T-cell (primary cell): ENCODE measurements around the gene PADI2. TPM values are rescaled to one million over a fixed set of nuclear protein-coding genes. Genes with fewer than 3 reads are reported as not detected.

Experiments used
- ATAC-seq, 4 experiments: fragments of 200-7000 bp in 3 of 4; fragments of 150-1000 bp in 1 of 4; cut with Tn5 transposase; replicated peaks in 1 of 4; 1 replicate in 3 of 4; 2 replicates in 1 of 4; pipeline ENCODE4 v1.10.0; 2021; ENCODE audit warnings: moderate library complexity in 3 of 4, mild to moderate bottlenecking in 2 of 4, moderate number of reproducible peaks in 1 of 4
- CTCF ChIA-PET, 2 donors: fragments of 300-600 bp; sonication (Branson Sonifier 250); formaldehyde crosslinking; loops; one replicate each; lab custom pipeline; 2022; ENCODE audit warnings: antibody characterized with exemption in 2 of 2; lab: Charles Lee
- POLR2A ChIA-PET, 2 donors: fragments of 300-600 bp; sonication (Branson Sonifier 250); formaldehyde crosslinking; loops; one replicate each; lab custom pipeline; 2022; ENCODE audit warnings: antibody characterized with exemption in 2 of 2; lab: Charles Lee
- DNase-seq, 35 experiments: peaks; one replicate each; pipeline versions ENCODE4 v3.0.0 to v3.0.0-alpha.2; 2013 to 2023
- H3K27ac ChIP-seq: one replicate; pipeline ENCODE4 v1.5.1; 2013; ENCODE audit warnings: low read length
- H3K27me3 ChIP-seq, 2 experiments: replicated peaks in 1 of 2; 1 replicate in 1 of 2; 2 replicates in 1 of 2; pipeline versions ENCODE4 v1.6.1 to v1.7.0; 2013; ENCODE audit warnings: low read length in 1 of 2, mixed read lengths in 1 of 2; ENCODE audit not compliant: control insufficient read depth in 2 of 2, insufficient read depth in 2 of 2; ENCODE audit errors: extremely low read depth in 1 of 2
- H3K36me3 ChIP-seq, 2 donors: 1 replicate in 1 of 2; 2 replicates in 1 of 2; pipeline versions ENCODE4 v1.6.1 to v1.7.0; 2013; ENCODE audit warnings: low read length in 1 of 2; ENCODE audit not compliant: control insufficient read depth in 2 of 2, insufficient read depth in 1 of 2; ENCODE audit errors: extremely low read depth in 1 of 2
- H3K4me1 ChIP-seq, 2 experiments: 1 replicate in 1 of 2; 2 replicates in 1 of 2; pipeline versions ENCODE4 v1.6.1 to v1.7.0; 2013; ENCODE audit warnings: low read length in 2 of 2, mixed read lengths in 1 of 2; ENCODE audit not compliant: insufficient read depth in 2 of 2, control insufficient read depth in 1 of 2; ENCODE audit errors: extremely low read depth in 1 of 2
- H3K4me3 ChIP-seq, 2 donors: 1 replicate in 1 of 2; 2 replicates in 1 of 2; pipeline versions ENCODE4 v1.5.1 to v1.7.0; 2013; ENCODE audit warnings: mild to moderate bottlenecking in 2 of 2, low read length in 1 of 2, moderate library complexity in 1 of 2; ENCODE audit not compliant: control insufficient read depth in 1 of 2; ENCODE audit errors: extremely low read depth in 1 of 2
- H3K9me3 ChIP-seq: 2 replicates; pipeline ENCODE4 v1.7.0; 2013
- H3K27ac Mint-ChIP-seq, 2 donors: one replicate each; pipeline ENCODE4 v1.8.0; 2020 to 2021; ENCODE audit warnings: mild to moderate bottlenecking in 2 of 2, mixed read lengths in 2 of 2
- H3K27me3 Mint-ChIP-seq, 2 donors: one replicate each; pipeline ENCODE4 v1.8.0; 2021 to 2022; ENCODE audit warnings: mixed read lengths in 2 of 2
- H3K36me3 Mint-ChIP-seq: one replicate; pipeline ENCODE4 v1.8.0; 2021; ENCODE audit warnings: mixed read lengths
- H3K4me1 Mint-ChIP-seq, 3 donors: one replicate each; pipeline ENCODE4 v1.8.0; 2020 to 2022; ENCODE audit warnings: mixed read lengths in 3 of 3, mild to moderate bottlenecking in 1 of 3
- H3K4me3 Mint-ChIP-seq, 3 donors: one replicate each; pipeline ENCODE4 v1.8.0; 2020 to 2022; ENCODE audit warnings: mild to moderate bottlenecking in 3 of 3, mixed read lengths in 3 of 3, moderate library complexity in 3 of 3
- H3K9me3 Mint-ChIP-seq, 3 donors: one replicate each; pipeline ENCODE4 v1.8.0; 2020 to 2022; ENCODE audit warnings: mixed read lengths in 3 of 3
- WGBS: methylation state at CpG from one replicate; pipeline ENCODE4 v1.1.5; 2013; ENCODE audit warnings: missing lambda C conversion rate; ENCODE audit not compliant: insufficient coverage; 5-methylcytosine and 5-hydroxymethylcytosine counted together
- total RNA-seq, 35 experiments: library from RNA in 6 of 35; stranded (reverse) in 6 of 35; fragments of 120-200 nt in 1 of 35; gene quantifications; one replicate each; pipeline versions ENCODE4 v1.2.1 to v1.2.4 and lab custom pipeline; 2013 to 2026

The PADI2 gene
- total RNA-seq, 5 donors from 2014 or later (not counting 1 experiment from before 2014, with no cell fraction given), result 0.23 to 0.35 (median 0.30) TPM; not detected in 2

DNA sequence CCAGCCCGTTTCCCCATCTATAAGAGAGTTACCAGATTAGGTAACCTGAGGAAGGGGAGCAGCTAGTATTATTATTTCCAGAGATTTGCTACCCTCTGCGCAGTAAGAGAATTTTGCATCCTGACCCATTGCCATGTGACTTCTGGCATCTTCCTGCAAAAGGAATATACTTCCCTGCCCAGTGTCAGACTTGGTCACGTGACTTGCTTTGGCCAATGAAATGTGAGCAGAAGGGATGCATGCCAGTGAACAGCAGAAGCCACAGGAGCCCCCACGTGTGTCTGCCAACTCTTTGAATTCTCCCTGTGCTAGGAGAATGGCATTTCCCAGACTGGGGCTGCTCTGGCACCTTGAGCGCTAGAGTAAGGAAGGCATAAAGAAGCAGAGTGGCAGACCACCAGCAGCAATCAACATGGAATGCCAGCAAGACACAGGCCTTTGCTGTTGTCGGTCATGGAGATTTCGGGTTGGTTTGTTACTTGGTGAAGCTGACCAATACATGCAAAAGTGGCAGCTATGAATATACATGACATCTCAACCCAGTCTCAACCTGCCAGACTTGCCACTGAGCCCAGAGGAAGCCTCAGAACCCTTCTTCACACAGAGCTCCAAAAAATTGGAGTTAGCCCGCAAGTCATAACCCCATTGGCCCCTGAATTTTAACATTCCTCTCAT is 39.0 kb downstream of the PADI2 start:
- Histone ChIP-seq H3K36me3 (no peaks in the 10 kb centered on the region), H3K27ac (no peak overlapping the region), H3K27me3 (peaks cover 0 to 19% of the 10 kb centered on the region in 2 experiments), H3K4me1 (no peaks in the 10 kb centered on the region), H3K9me3 (no peaks in the 10 kb centered on the region), H3K4me3 (no peak overlapping the region)
- Mint-ChIP-seq H3K9me3 (no peaks in the 10 kb centered on the region), H3K4me3 (no peak overlapping the region), H3K4me1 (no peaks in the 10 kb centered on the region), H3K36me3 (no peaks in the 10 kb centered on the region), H3K27ac (no peak overlapping the region), H3K27me3 (peaks cover 3 to 5% of the 10 kb centered on the region in 2 donors)
- ChIA-PET CTCF (no interaction called here), POLR2A (no interaction called here)
- ATAC-seq, result no peak
- DNase-seq, result no peak
- WGBS, result 67% methylated on average over 2 of the region's 8 CpGs

DNA sequence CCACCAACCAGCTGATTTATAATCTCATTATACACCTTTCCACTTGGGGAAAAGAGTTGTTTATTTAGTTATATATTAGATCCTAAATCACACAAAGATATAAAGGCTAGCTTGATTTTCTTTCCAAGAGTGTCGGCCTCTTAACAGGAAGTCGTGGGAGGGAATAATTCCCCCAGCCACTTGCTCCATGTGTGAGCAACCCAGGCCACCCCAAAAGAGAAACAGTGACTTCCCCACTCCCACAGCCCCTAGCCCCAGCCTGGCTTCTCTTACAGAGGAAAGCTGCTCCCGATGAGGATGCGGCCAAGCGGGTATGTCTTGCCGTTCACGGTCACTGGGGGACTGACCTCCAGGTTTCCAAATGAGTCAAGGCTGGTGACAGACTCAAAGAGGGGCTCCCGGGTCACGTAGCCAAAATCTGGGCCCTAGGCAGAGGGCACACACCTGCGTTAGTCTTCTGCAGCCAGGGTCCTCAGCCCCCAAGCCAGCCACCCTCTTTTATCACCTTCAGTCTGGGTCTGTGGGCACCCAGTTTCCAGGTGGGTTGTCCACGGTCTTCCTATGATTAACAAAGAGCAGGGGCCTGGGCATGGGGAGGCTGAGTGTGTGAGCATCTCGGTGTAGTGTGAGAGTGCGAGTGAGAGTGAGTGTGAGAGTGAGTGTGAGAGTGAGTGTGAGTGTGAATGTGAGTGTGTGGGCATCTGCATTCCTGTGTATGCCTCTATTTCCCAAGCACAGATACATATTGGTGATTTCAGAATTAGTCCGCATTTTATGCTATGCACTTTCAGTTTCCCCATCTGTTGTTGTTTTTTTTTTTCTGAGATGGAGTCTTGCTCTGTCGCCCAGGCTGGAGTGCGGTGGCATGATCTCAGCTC is 40.0 kb downstream of the PADI2 start:
- Mint-ChIP-seq H3K4me1 (no peaks in the 10 kb centered on the region), H3K36me3 (no peaks in the 10 kb centered on the region), H3K27ac (no peak overlapping the region), H3K9me3 (no peaks in the 10 kb centered on the region), H3K4me3 (no peak overlapping the region), H3K27me3 (peaks cover 0 to 2% of the 10 kb centered on the region in 2 donors)
- DNase-seq (no peak), ATAC-seq (no peak)
- no peaks in the 10 kb centered on the region for H3K4me1 ChIP-seq
- no peaks in the 10 kb centered on the region for H3K9me3 ChIP-seq
- H3K4me3 ChIP-seq, result no peak overlapping the region
- no peak overlapping the region for H3K27ac ChIP-seq
- 77% methylated on average over 9 of the region's 16 CpGs for WGBS
- ChIA-PET CTCF (no interaction called here), POLR2A (no interaction called here)
- H3K36me3 ChIP-seq, result no peaks in the 10 kb centered on the region
- peaks cover 0 to 11% of the 10 kb centered on the region in 2 experiments for H3K27me3 ChIP-seq

DNA sequence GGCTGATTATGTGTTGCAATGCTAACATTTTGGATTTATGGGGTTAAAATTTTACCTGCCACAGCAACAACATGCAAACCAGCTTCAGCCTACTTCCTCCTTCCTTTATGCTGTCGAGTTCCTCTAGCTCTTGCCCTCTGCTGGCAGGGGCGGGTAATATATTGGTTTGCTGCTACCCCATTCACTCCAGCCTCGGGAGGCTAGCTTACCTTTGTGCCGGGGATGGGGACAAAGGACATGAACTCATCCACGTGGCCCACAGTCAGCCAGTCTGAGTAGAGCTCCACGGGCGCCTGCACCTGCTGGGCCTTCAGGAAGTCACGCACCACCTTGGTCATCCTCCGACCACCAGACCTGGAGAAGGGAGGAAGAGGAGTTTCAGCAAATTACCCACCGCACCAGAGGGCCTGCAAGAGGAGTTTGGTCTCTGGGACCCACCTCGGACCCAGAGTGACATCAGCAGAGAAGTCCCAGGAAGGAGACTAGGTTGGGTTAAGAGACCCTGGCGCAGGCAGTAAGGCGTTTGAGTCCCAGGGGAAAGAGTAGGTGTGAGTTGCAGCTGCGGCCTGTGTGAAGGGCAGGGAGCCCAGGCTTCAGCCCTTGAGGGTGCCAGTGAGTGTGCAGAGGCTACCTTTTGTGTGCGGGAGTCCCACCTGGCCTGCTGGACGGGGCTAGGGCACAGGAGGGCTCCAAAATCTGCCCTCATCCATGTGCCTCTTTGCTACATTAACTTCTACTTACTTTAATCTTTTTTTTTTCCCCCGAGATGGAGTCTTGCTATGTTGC is 43.6 kb downstream of the PADI2 start:
- H3K9me3 Mint-ChIP-seq, result no peaks in the 10 kb centered on the region
- no peaks in the 10 kb centered on the region for H3K36me3 Mint-ChIP-seq
- H3K4me1 Mint-ChIP-seq, result no peaks in the 10 kb centered on the region
- Histone ChIP-seq H3K9me3 (no peaks in the 10 kb centered on the region), H3K4me3 (no peak overlapping the region), H3K4me1 (no peaks in the 10 kb centered on the region), H3K36me3 (no peaks in the 10 kb centered on the region), H3K27me3 (peaks cover 0 to 10% of the 10 kb centered on the region in 2 experiments), H3K27ac (no peak overlapping the region)
- H3K4me3 Mint-ChIP-seq, result no peak overlapping the region
- ChIA-PET CTCF (interaction anchor here in 1 of 2 donors (0.6 kb wide), 1 partner anchor 193 kb away, joined by 3 read pairs; no protein-coding TSS in a partner anchor), POLR2A (no interaction called here)
- peak in 2 of 35 experiments; percentile 4 to 14 for DNase-seq
- ATAC-seq, result peak in 2 of 4 experiments; percentile 13 to 44
- no peaks in the 10 kb centered on the region for H3K27me3 Mint-ChIP-seq
- H3K27ac Mint-ChIP-seq, result no peak overlapping the region
- WGBS, result 82% methylated on average over 11 of the region's 17 CpGs

DNA sequence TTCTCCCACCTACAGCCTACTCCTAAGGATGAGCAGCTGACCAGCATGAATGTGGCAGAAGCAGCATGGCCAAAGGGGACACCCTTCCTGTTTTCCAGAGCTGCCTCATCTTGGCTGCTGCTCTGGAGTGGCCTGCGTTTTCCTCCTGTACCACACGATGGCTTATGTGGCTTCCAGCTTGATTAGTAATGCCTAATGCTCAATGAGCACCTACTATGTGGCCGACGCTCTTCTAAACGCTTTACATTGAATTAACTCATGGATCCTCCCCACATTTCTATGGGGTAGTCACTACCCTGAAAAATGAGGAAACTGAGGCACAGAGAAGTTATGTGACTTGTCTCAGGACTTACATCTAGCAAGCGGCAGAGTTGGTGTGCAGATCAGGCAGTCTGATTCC is 47.5 kb downstream of the PADI2 start:
- H3K4me1 Mint-ChIP-seq, result no peaks in the 10 kb centered on the region
- Histone ChIP-seq H3K9me3 (no peaks in the 10 kb centered on the region), H3K4me3 (no peak overlapping the region), H3K4me1 (no peaks in the 10 kb centered on the region), H3K36me3 (no peaks in the 10 kb centered on the region), H3K27ac (no peak overlapping the region), H3K27me3 (peaks cover 0 to 4% of the 10 kb centered on the region in 2 experiments)
- no peaks in the 10 kb centered on the region for H3K9me3 Mint-ChIP-seq
- no peak overlapping the region for H3K4me3 Mint-ChIP-seq
- no peaks in the 10 kb centered on the region for H3K36me3 Mint-ChIP-seq
- ChIA-PET POLR2A (no interaction called here), CTCF (no interaction called here)
- 93% methylated on average over 2 of the region's 6 CpGs for WGBS
- H3K27me3 Mint-ChIP-seq, result peaks cover 0 to 5% of the 10 kb centered on the region in 2 donors
- ATAC-seq, result no peak
- DNase-seq, result no peak
- no peak overlapping the region for H3K27ac Mint-ChIP-seq

DNA sequence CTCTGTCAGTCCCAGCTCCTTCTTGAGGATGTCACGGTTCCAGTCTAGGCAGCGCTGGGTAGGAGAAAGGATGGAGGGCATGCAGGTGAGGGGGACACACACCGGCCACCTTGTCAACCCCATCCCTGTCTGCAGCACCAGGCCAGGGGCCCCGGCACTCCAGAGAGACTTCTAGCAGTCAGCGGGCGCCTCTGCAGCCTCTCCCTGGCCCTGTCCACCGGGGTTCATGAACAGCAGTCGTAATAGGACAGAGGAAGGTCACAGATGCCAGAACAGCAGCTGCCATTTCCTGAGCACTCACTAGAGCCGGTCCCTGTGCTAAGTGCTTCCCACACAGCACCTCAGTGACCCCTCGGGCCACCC is 49.1 kb downstream of the PADI2 start:
- ChIA-PET CTCF (no interaction called here), POLR2A (no interaction called here)
- Mint-ChIP-seq H3K9me3 (no peaks in the 10 kb centered on the region), H3K27ac (no peak overlapping the region), H3K4me1 (no peaks in the 10 kb centered on the region), H3K27me3 (peaks cover 0 to 5% of the 10 kb centered on the region in 2 donors), H3K4me3 (no peak overlapping the region), H3K36me3 (no peaks in the 10 kb centered on the region)
- WGBS, result 76% methylated on average over 6 of the region's 10 CpGs
- peaks cover 0 to 12% of the 10 kb centered on the region in 2 experiments for H3K27me3 ChIP-seq
- no peaks in the 10 kb centered on the region for H3K9me3 ChIP-seq
- no peak overlapping the region for H3K4me3 ChIP-seq
- no peaks in the 10 kb centered on the region for H3K4me1 ChIP-seq
- no peak overlapping the region for H3K27ac ChIP-seq
- ATAC-seq (no peak), DNase-seq (no peak)
- no peaks in the 10 kb centered on the region for H3K36me3 ChIP-seq

DNA sequence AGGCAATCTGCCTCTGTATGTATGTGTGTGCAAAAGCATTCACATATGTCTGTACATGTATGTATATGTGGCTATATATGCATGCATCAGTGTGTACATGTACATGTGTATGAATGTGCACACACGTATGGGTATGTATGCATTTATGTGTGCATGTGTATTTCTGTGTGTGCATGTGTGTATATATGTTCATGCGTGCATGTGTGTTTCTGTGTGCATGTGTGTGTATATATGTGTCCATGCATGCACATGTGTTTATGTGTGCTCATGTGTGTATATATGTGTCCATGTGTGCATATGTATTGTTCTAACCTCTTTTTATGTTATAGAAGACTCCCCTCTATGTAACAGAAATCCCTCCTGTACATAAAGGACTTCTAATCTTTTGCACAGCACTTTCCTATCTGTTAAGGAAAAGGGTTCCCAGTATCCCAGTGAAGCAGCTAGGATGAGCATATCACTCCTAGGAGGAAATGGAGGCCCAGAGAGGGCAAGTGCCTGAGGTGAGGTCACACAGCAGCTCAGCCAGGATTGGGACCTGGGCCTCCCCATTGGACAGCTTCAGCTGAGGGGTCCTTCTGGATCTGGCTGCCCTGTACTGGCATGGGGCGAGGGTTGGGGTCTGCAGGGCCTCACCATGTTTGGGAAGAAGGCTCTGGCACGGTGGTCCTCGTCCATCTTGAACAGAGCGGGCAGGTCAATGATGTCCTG is 49.6 kb downstream of the PADI2 start:
- WGBS, result 82% methylated on average over 6 of the region's 6 CpGs

More for the DNA sequence above, 49.6 kb downstream of the PADI2 start:
- Histone ChIP-seq H3K9me3 (peaks cover 2% of the 10 kb centered on the region), H3K27ac (no peak overlapping the region), H3K4me1 (no peaks in the 10 kb centered on the region), H3K27me3 (peaks cover 0 to 12% of the 10 kb centered on the region in 2 experiments), H3K4me3 (no peak overlapping the region), H3K36me3 (no peaks in the 10 kb centered on the region)
- no peaks in the 10 kb centered on the region for H3K4me1 Mint-ChIP-seq
- CTCF ChIA-PET, result no interaction called here
- peaks cover 0 to 5% of the 10 kb centered on the region in 2 donors for H3K27me3 Mint-ChIP-seq
- ATAC-seq (no peak), DNase-seq (no peak)
- no peak overlapping the region for H3K4me3 Mint-ChIP-seq
- POLR2A ChIA-PET, result no interaction called here
- no peaks in the 10 kb centered on the region for H3K36me3 Mint-ChIP-seq
- H3K27ac Mint-ChIP-seq, result no peak overlapping the region
- H3K9me3 Mint-ChIP-seq, result no peaks in the 10 kb centered on the region
